Measurements from ENCODE around the gene CCNL2.
A peak's percentile ranks its signal among the peaks of the same experiment; 100 is the strongest.

Gene CCNL2

GRCh38 chr1:1397839-1398523 is 1.2 kb downstream of the CCNL2 start:
- no peaks in the 10 kb centered on the region for H3K4me1 ChIP-seq (ENCODE audit: control insufficient read depth, insufficient read depth, low read length)
- H3K9me3 ChIP-seq (ENCODE audit: control insufficient read depth, insufficient read depth, low read depth, low read length), result no peaks in the 10 kb centered on the region
- CTCF ChIA-PET, result interaction anchor here (0.5 to 1.0 kb wide), 3 partner anchors 17 to 129 kb away, joined by 3 to 4 read pairs (median 4); no protein-coding TSS in a partner anchor
- H3K27ac ChIP-seq (ENCODE audit: extremely low read depth, low read depth, low read length), result peak overlapping the region; percentile 89; the same call in 1 of the 2 replicates
- H3K36me3 ChIP-seq (ENCODE audit: control insufficient read depth in 2 of 2, insufficient read depth in 1 of 2, low read length in 2 of 2), result peaks cover 30 to 85% of the 10 kb centered on the region in 2 experiments
- TF ChIP-seq WT1 (tag by site-specific recombination; IDR thresholded peaks at IDR 0.05) (no peak), ZNF37A (tag by site-specific recombination; IDR thresholded peaks at IDR 0.05) (no peak), ZNF623 (tag by site-specific recombination; IDR thresholded peaks at IDR 0.05) (peak; percentile 97), CTCF (tag by site-specific recombination; IDR thresholded peaks at IDR 0.05) (no peak), ZNF629 (tag by site-specific recombination; IDR thresholded peaks at IDR 0.05) (0 out of 2 replicates have a peak, but pooled peaks have one; percentile 36), ZFP37 (tag by site-specific recombination; IDR thresholded peaks at IDR 0.05) (no peak), ZNF670 (tag by site-specific recombination; IDR thresholded peaks at IDR 0.05; ENCODE audit: low read depth) (no peak), ZNF121 (tag by site-specific recombination; IDR thresholded peaks at IDR 0.05) (no peak), ZNF2 (tag by site-specific recombination; IDR thresholded peaks at IDR 0.05) (no peak)
- POLR2A ChIA-PET, result interaction anchor here (1.1 kb wide), 1 partner anchor 44 kb away, joined by 3 read pairs; no protein-coding TSS in a partner anchor
- H3K4me3 ChIP-seq (ENCODE audit: low read depth, low read length), result peak overlapping the region; percentile 95

GRCh38 chr1:1395166-1395565 is 4.0 kb downstream of the CCNL2 start:
- CTCF ChIA-PET, result interaction anchor here (0.6 to 0.7 kb wide), 2 partner anchors 9 to 23 kb away, joined by 3 read pairs; no protein-coding TSS in a partner anchor
- TF ChIP-seq ZNF266 (tag by site-specific recombination; IDR thresholded peaks at IDR 0.05; ENCODE audit: low read depth) (no peak), GLIS2 (tag by site-specific recombination; IDR thresholded peaks at IDR 0.05) (no peak), ZBTB26 (tag by site-specific recombination; optimal IDR thresholded peaks at IDR 0.05) (no peak), TCF7L2 (IDR thresholded peaks at IDR 0.05; ENCODE audit: borderline replicate concordance, low read depth, low read length) (no peak), GLIS1 (tag by site-specific recombination; IDR thresholded peaks at IDR 0.05) (no peak), ZNF530 (tag by site-specific recombination; IDR thresholded peaks at IDR 0.05; ENCODE audit: low read depth) (no peak), ZNF777 (tag by site-specific recombination; IDR thresholded peaks at IDR 0.05; ENCODE audit: borderline replicate concordance) (no peak), ZNF701 (tag by site-specific recombination; IDR thresholded peaks at IDR 0.05) (no peak), ZNF248 (tag by site-specific recombination; IDR thresholded peaks at IDR 0.05) (no peak), HIC1 (tag by site-specific recombination; IDR thresholded peaks at IDR 0.05) (no peak), PRDM10 (tag by site-specific recombination; IDR thresholded peaks at IDR 0.05) (no peak), KLF17 (tag by site-specific recombination; IDR thresholded peaks at IDR 0.05) (no peak), ZBTB7A (tag by site-specific recombination; IDR thresholded peaks at IDR 0.05; ENCODE audit: low read depth) (no peak), IKZF3 (tag by site-specific recombination; IDR thresholded peaks at IDR 0.05) (no peak), ZFP69B (tag by site-specific recombination; IDR thresholded peaks at IDR 0.05) (no peak), ZNF660 (tag by site-specific recombination; IDR thresholded peaks at IDR 0.05) (no peak), ZNF121 (tag by site-specific recombination; IDR thresholded peaks at IDR 0.05) (no peak), ZNF10 (tag by site-specific recombination; IDR thresholded peaks at IDR 0.05) (no peak)

More at GRCh38 chr1:1395166-1395565, 4.0 kb downstream of the CCNL2 start:
- Histone ChIP-seq H3K4me1 (ENCODE audit: control insufficient read depth, insufficient read depth, low read length) (no peaks in the 10 kb centered on the region), H3K27ac (ENCODE audit: extremely low read depth, low read depth, low read length) (no peak overlapping the region), H3K4me3 (ENCODE audit: low read depth, low read length) (no peak overlapping the region), H3K9me3 (ENCODE audit: control insufficient read depth, insufficient read depth, low read depth, low read length) (no peaks in the 10 kb centered on the region), H3K36me3 (ENCODE audit: control insufficient read depth in 2 of 2, insufficient read depth in 1 of 2, low read length in 2 of 2) (peaks cover 50 to 85% of the 10 kb centered on the region in 2 experiments)
- POLR2A ChIA-PET, result no interaction called here
